H1 (cell line): ENCODE results near the gene DPM2. TPM values are rescaled to one million over a fixed set of nuclear protein-coding genes. Genes with fewer than 3 reads are reported as not detected.

Experiments used
- CTCF ChIA-PET: fragments of 300-600 bp; sonication (Branson Sonifier 250); formaldehyde crosslinking; loops from one replicate; lab custom pipeline; 2021; ENCODE audit not compliant: partially characterized antibody; lab: Charles Lee
- POLR2A ChIA-PET: fragments of 300-600 bp; sonication (Branson Sonifier 250); formaldehyde crosslinking; loops from one replicate; lab custom pipeline; 2021; ENCODE audit warnings: inconsistent platforms; ENCODE audit not compliant: partially characterized antibody; lab: Charles Lee
- DNase-seq, 2 experiments: peaks; one replicate each; pipeline versions ENCODE4 v3.0.0 to v3.0.0-alpha.2; 2010 to 2022; ENCODE audit warnings: low spot score in 2 of 2, low read depth in 1 of 2, mixed read lengths in 1 of 2
- FAIRE-seq: peaks from 2 replicates; lab custom pipeline; 2011; peaks lifted over from hg19 to GRCh38; lab: Jason Lieb, UNC
- H2AFZ ChIP-seq: 2 replicates; pipeline ENCODE4 v1.8.1; 2012; ENCODE audit warnings: low read length, inconsistent platforms
- H2AK5ac ChIP-seq: 2 replicates; pipeline ENCODE4 v1.6.1; 2013; ENCODE audit warnings: low read depth, low read length
- H2BK120ac ChIP-seq: replicated peaks from 2 replicates; pipeline ENCODE3; 2013; ENCODE audit warnings: low read depth, low read length, inconsistent platforms
- H2BK12ac ChIP-seq: 2 replicates; pipeline ENCODE4 v1.6.1; 2013; ENCODE audit warnings: low read depth, low read length
- H2BK15ac ChIP-seq: 2 replicates; pipeline ENCODE4 v1.6.1; 2013; ENCODE audit warnings: low read length
- H2BK20ac ChIP-seq: 2 replicates; pipeline ENCODE4 v1.6.1; 2013; ENCODE audit warnings: low read length
- H2BK5ac ChIP-seq: 2 replicates; pipeline ENCODE4 v1.6.1; 2013; ENCODE audit warnings: low read depth, low read length
- H3K14ac ChIP-seq: 2 replicates; pipeline ENCODE4 v1.6.1; 2013; ENCODE audit warnings: inconsistent platforms; ENCODE audit not compliant: insufficient read length
- H3K18ac ChIP-seq: 2 replicates; pipeline ENCODE4 v1.6.1; 2013; ENCODE audit warnings: low read length; ENCODE audit errors: extremely low read depth
- H3K23ac ChIP-seq: 2 replicates; pipeline ENCODE4 v1.6.1; 2013; ENCODE audit warnings: inconsistent platforms; ENCODE audit not compliant: insufficient read length
- H3K23me2 ChIP-seq: 2 replicates; pipeline ENCODE4 v1.6.1; 2013; ENCODE audit warnings: low read depth, low read length
- H3K27ac ChIP-seq: 2 replicates; pipeline ENCODE4 v1.6.1; 2011; ENCODE audit warnings: low read depth, low read length, inconsistent platforms
- H3K27me3 ChIP-seq, 4 experiments: replicated peaks in 1 of 4; 1 replicate in 1 of 4; 2 replicates in 3 of 4; pipeline versions ENCODE4 v1.6.1 to v1.8.1; 2011 to 2013; ENCODE audit warnings: low read length in 3 of 4, mild to moderate bottlenecking in 3 of 4, inconsistent platforms in 2 of 4, mixed read lengths in 2 of 4, moderate library complexity in 1 of 4; ENCODE audit not compliant: control insufficient read depth in 3 of 4, insufficient read depth in 3 of 4; ENCODE audit errors: extremely low read depth in 1 of 4
- H3K36me3 ChIP-seq, 4 experiments: 2 replicates each; pipeline versions ENCODE4 v1.6.1 to v1.8.1; 2011 to 2013; ENCODE audit warnings: mild to moderate bottlenecking in 4 of 4, low read length in 3 of 4, moderate library complexity in 2 of 4, control low read depth in 1 of 4, inconsistent platforms in 1 of 4; ENCODE audit not compliant: insufficient read depth in 4 of 4, control insufficient read depth in 2 of 4
- H3K4ac ChIP-seq: replicated peaks from 2 replicates; pipeline ENCODE3; 2013; ENCODE audit warnings: low read length, low read depth, mixed read lengths, inconsistent platforms; ENCODE audit not compliant: insufficient read length
- H3K4me1 ChIP-seq, 4 experiments: replicated peaks in 1 of 4; 1 replicate in 1 of 4; 2 replicates in 3 of 4; pipeline versions ENCODE4 v1.6.1 to v1.8.1; 2011 to 2013; ENCODE audit warnings: low read length in 3 of 4, inconsistent platforms in 2 of 4, mixed read lengths in 1 of 4; ENCODE audit not compliant: insufficient read depth in 4 of 4, control insufficient read depth in 3 of 4
- H3K4me2 ChIP-seq, 2 experiments: 2 replicates each; pipeline versions ENCODE4 v1.6.1 to v1.8.1; 2011 to 2013; ENCODE audit warnings: low read depth in 2 of 2, low read length in 2 of 2, control low read depth in 1 of 2, inconsistent platforms in 1 of 2, mild to moderate bottlenecking in 1 of 2; ENCODE audit not compliant: insufficient read depth in 1 of 2
- H3K4me3 ChIP-seq, 4 experiments: fragments of 200-600, 300-600 bp in 1 of 4; sonication (generic), shearing (Covaris generic), sonication (Bioruptor Twin) in 1 of 4; 2 replicates each; pipeline versions ENCODE4 v1.5.1 to v1.8.1; 2011 to 2016; ENCODE audit warnings: low read length in 4 of 4, low read depth in 3 of 4, control low read depth in 2 of 4, inconsistent platforms in 2 of 4, mild to moderate bottlenecking in 2 of 4, mixed read lengths in 1 of 4, moderate library complexity in 1 of 4; ENCODE audit not compliant: insufficient read depth in 2 of 4; ENCODE audit errors: extremely low read depth in 1 of 4
- H3K56ac ChIP-seq: replicated peaks from 2 replicates; pipeline ENCODE3; 2013; ENCODE audit warnings: low read depth, mild to moderate bottlenecking, mixed read lengths, low read length, inconsistent platforms; ENCODE audit not compliant: insufficient read length
- H3K79me1 ChIP-seq: 2 replicates; pipeline ENCODE4 v1.6.1; 2013; ENCODE audit warnings: low read depth, low read length, control low read depth
- H3K79me2 ChIP-seq, 2 experiments: 2 replicates each; pipeline versions ENCODE4 v1.6.1 to v1.8.1; 2012 to 2013; ENCODE audit warnings: low read length in 2 of 2, mild to moderate bottlenecking in 2 of 2, inconsistent platforms in 1 of 2; ENCODE audit not compliant: insufficient read depth in 2 of 2, control insufficient read depth in 1 of 2
- H3K9ac ChIP-seq, 4 experiments: replicated peaks in 1 of 4; 1 replicate in 1 of 4; 2 replicates in 3 of 4; pipeline versions ENCODE4 v1.6.1 to v1.8.1; 2011 to 2013; ENCODE audit warnings: low read depth in 3 of 4, low read length in 3 of 4, control low read depth in 2 of 4, mild to moderate bottlenecking in 2 of 4, moderate library complexity in 2 of 4, inconsistent platforms in 1 of 4; ENCODE audit errors: extremely low read depth in 1 of 4
- H3K9me3 ChIP-seq, 2 experiments: 2 replicates each; pipeline versions ENCODE4 v1.6.1 to v1.8.1; 2012 to 2013; ENCODE audit warnings: mild to moderate bottlenecking in 2 of 2, moderate library complexity in 2 of 2, control low read depth in 1 of 2, inconsistent platforms in 1 of 2, low read depth in 1 of 2, low read length in 1 of 2, mixed read lengths in 1 of 2; ENCODE audit not compliant: insufficient read depth in 2 of 2
- H4K20me1 ChIP-seq, 2 experiments: replicated peaks in 1 of 2; 2 replicates each; pipeline versions ENCODE3 to v1.8.1; 2011 to 2013; ENCODE audit warnings: inconsistent platforms in 2 of 2, low read length in 2 of 2, mild to moderate bottlenecking in 1 of 2; ENCODE audit not compliant: insufficient read depth in 2 of 2, control insufficient read depth in 1 of 2
- H4K5ac ChIP-seq: 2 replicates; pipeline ENCODE4 v1.6.1; 2013; ENCODE audit warnings: low read length, low read depth, mixed read lengths, inconsistent platforms; ENCODE audit not compliant: insufficient read length
- H4K8ac ChIP-seq: 2 replicates; pipeline ENCODE4 v1.8.0; 2013; ENCODE audit warnings: mild to moderate bottlenecking, moderate library complexity, low read length, inconsistent platforms; ENCODE audit not compliant: insufficient read depth; ENCODE audit errors: extremely low read depth
- H4K91ac ChIP-seq: replicated peaks from 2 replicates; pipeline ENCODE3; 2013; ENCODE audit warnings: low read length, mixed read lengths, inconsistent platforms; ENCODE audit not compliant: insufficient read length
- BACH1 ChIP-seq: IDR thresholded peaks from 2 replicates; pipeline ENCODE4 v1.6.1; 2012; ENCODE audit warnings: low read length, improper control_type of control experiment
- CBX8 ChIP-seq: fragments of 300-800, 300-1000 bp; sonication (generic); IDR thresholded peaks from 2 replicates; pipeline ENCODE4 v1.7.1; 2016; ENCODE audit warnings: low read depth, low read length, borderline replicate concordance
- JUN ChIP-seq: IDR thresholded peaks from 2 replicates; pipeline ENCODE4 v1.6.1; 2011; ENCODE audit warnings: low read depth, mild to moderate bottlenecking, improper control_type of control experiment, low read length
- KDM4A ChIP-seq: IDR thresholded peaks from one replicate; pipeline ENCODE4 v1.7.1; 2012; ENCODE audit warnings: low read depth, mild to moderate bottlenecking, moderate library complexity, low read length, inconsistent platforms; ENCODE audit not compliant: severe bottlenecking
- MAFK ChIP-seq: IDR thresholded peaks from 2 replicates; pipeline ENCODE4 v1.6.1; 2012; ENCODE audit warnings: low read depth, mild to moderate bottlenecking, improper control_type of control experiment, low read length
- POLR2A ChIP-seq, 2 experiments: IDR thresholded peaks; 1 replicate in 1 of 2; 2 replicates in 1 of 2; pipeline ENCODE4 v1.6.1; 2011; ENCODE audit warnings: low read depth in 2 of 2, low read length in 2 of 2, mild to moderate bottlenecking in 2 of 2; ENCODE audit errors: control extremely low read depth in 1 of 2
- RNF2 ChIP-seq: fragments of 200-900, 300-1000 bp; sonication (generic); IDR thresholded peaks from 2 replicates; pipeline ENCODE4 v1.7.1; 2016; ENCODE audit warnings: borderline replicate concordance, low read depth, mild to moderate bottlenecking, antibody characterized with exemption, low read length; ENCODE audit not compliant: poor library complexity, severe bottlenecking; ENCODE audit errors: missing control alignments
- SP1 ChIP-seq: IDR thresholded peaks from 2 replicates; pipeline ENCODE4 v1.6.1; 2011; ENCODE audit warnings: low read depth, low read length
- TBP ChIP-seq: IDR thresholded peaks from 2 replicates; pipeline ENCODE4 v1.6.1; 2011; ENCODE audit warnings: low read depth, low read length, improper control_type of control experiment
- WGBS, 2 experiments: shearing (Covaris generic) in 1 of 2; methylation state at CpG; one replicate each; pipeline versions ENCODE4 v1.1.6 to v1.1.7; 2013 to 2015; ENCODE audit warnings: low lambda C conversion rate in 2 of 2, mixed read lengths in 2 of 2, inconsistent platforms in 1 of 2, low coverage in 1 of 2, missing lambda C conversion rate in 1 of 2; ENCODE audit not compliant: insufficient replicate concordance in 2 of 2, insufficient coverage in 1 of 2, insufficient read length in 1 of 2; ENCODE audit errors: extremely low coverage in 1 of 2, missing lambda C conversion rate in 1 of 2; 5-methylcytosine and 5-hydroxymethylcytosine counted together
- polyA plus RNA-seq, 7 experiments: library from polyadenylated mRNA; depleted of rRNA in 3 of 7; stranded (reverse) in 5 of 7; unstranded in 2 of 7; fragments of >200 nt in 5 of 7; fragments of 200-250 nt in 2 of 7; gene quantifications; 1 replicate in 5 of 7; 2 replicates in 1 of 7; 4 replicates in 1 of 7; pipeline versions ENCODE4 v1.2.1 to v1.2.3, GENCODE V29; 2011 to 2013; ENCODE audit warnings: missing spikeins in 2 of 7, mixed read lengths in 2 of 7
- total RNA-seq: library from RNA; stranded (reverse); fragmentation: NEBNext Ultra II Directional; extraction: Animal tissue kit (Norgen Biotek cat#: 25700); gene quantifications from 2 replicates; pipeline ENCODE4 v1.2.1, GENCODE V29; 2021
- TF ChIP-seq, protein P1 (sequence below): IDR thresholded peaks from 2 replicates; pipeline ENCODE4 v1.6.1; 2012; ENCODE audit warnings: inconsistent platforms
- TF ChIP-seq, protein P2 (sequence below): IDR thresholded peaks from 2 replicates; pipeline ENCODE4 v1.6.1; 2011; ENCODE audit warnings: low read length, improper control_type of control experiment

Gene DPM2
- total and polyA plus RNA-seq, 2 of the 8 experiments (the other 6 are each of a cell fraction or from before 2014, with no cell fraction given): 45.4 to 95.4 TPM

GRCh38 chr9:127935765-127936221, 1.9 kb downstream of the DPM2 start:
- Histone ChIP-seq H3K23ac (no peak overlapping the region), H3K4me3 (no peak overlapping the region), H3K27me3 (no peaks in the 10 kb centered on the region), H3K79me1 (peaks cover 10% of the 10 kb centered on the region), H3K4me2 (peak overlapping the region in 1 of 2 experiments; percentile 84; a peak in 1 of 4 replicates), H3K9me3 (no peaks in the 10 kb centered on the region), H3K4ac (no peak overlapping the region), H2BK20ac (no peak overlapping the region), H3K14ac (no peak overlapping the region), H4K8ac (no peak overlapping the region), H4K91ac (no peak overlapping the region), H2BK15ac (no peak overlapping the region), H4K5ac (no peak overlapping the region), H3K36me3 (peaks cover 0 to 3% (median 0%) of the 10 kb centered on the region in 4 experiments; a peak in 2 of 8 replicates), H3K23me2 (peaks cover 20% of the 10 kb centered on the region; the same call in 1 of the 2 replicates), H3K18ac (no peak overlapping the region), H3K4me1 (peaks cover 7 to 18% (median 13%) of the 10 kb centered on the region in 4 experiments), H2BK5ac (no peak overlapping the region), H2AK5ac (no peak overlapping the region), H3K27ac (no peak overlapping the region), H2BK12ac (no peak overlapping the region), H2AFZ (no peak overlapping the region), H4K20me1 (peaks cover 1 to 22% of the 10 kb centered on the region in 2 experiments), H3K9ac (no peak overlapping the region; a peak in 1 of 7 replicates), H2BK120ac (no peak overlapping the region), H3K79me2 (peaks cover 0 to 15% of the 10 kb centered on the region in 2 experiments; a peak in 1 of 4 replicates), H3K56ac (no peak overlapping the region)
- no peak for DNase-seq
- ChIA-PET CTCF (interaction anchor here (35.5 kb wide), 1 partner anchor 95 kb away, joined by 825 read pairs; no protein-coding TSS in a partner anchor), POLR2A (no interaction called here)
- no peak for FAIRE-seq
- TF ChIP-seq CBX8 (no peak), TBP (no peak), POLR2A (IDR thresholded peaks at IDR 0.05; ENCODE audit: control extremely low read depth in 1 of 2, low read depth in 2 of 2, low read length in 2 of 2) (no peak), JUN (no peak), KDM4A (no peak), RNF2 (no peak), MAFK (no peak), BACH1 (no peak), SP1 (no peak)
- TF ChIP-seq, protein P1, sequence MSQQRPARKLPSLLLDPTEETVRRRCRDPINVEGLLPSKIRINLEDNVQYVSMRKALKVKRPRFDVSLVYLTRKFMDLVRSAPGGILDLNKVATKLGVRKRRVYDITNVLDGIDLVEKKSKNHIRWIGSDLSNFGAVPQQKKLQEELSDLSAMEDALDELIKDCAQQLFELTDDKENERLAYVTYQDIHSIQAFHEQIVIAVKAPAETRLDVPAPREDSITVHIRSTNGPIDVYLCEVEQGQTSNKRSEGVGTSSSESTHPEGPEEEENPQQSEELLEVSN: no peak
- TF ChIP-seq, protein P2, sequence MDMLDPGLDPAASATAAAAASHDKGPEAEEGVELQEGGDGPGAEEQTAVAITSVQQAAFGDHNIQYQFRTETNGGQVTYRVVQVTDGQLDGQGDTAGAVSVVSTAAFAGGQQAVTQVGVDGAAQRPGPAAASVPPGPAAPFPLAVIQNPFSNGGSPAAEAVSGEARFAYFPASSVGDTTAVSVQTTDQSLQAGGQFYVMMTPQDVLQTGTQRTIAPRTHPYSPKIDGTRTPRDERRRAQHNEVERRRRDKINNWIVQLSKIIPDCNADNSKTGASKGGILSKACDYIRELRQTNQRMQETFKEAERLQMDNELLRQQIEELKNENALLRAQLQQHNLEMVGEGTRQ: no peak
- 95% methylated on average over 4 of the region's 4 CpGs; no CpG with 5 or more reads in 1 of the 2 experiments for WGBS, 2 experiments
